T-helper 17 cell (primary cell): ENCODE measurements around the gene PDZD7. TPM values are rescaled to one million over a fixed set of nuclear protein-coding genes. Genes with fewer than 3 reads are reported as not detected.
A peak's percentile ranks its signal among the peaks of the same experiment; 100 is the strongest.

Experiments used
- ATAC-seq: fragments of 150-1000 bp; cut with Tn5 transposase; 2 replicates; pipeline ENCODE4 v1.10.0; 2021; ENCODE audit warnings: mild to moderate bottlenecking, moderate library complexity
- DNase-seq, 3 donors: peaks; one replicate each; pipeline versions ENCODE4 v3.0.0 to v3.0.0-alpha.2; 2020 to 2021
- H3K9me3 ChIP-seq: one replicate; pipeline ENCODE4 v1.7.0; 2013; ENCODE audit warnings: low read length, mild to moderate bottlenecking; ENCODE audit not compliant: control insufficient read depth, poor library complexity, severe bottlenecking
- H3K27ac Mint-ChIP-seq: one replicate; pipeline ENCODE4 v1.8.0; 2022; ENCODE audit warnings: mild to moderate bottlenecking, moderate library complexity, mixed read lengths
- H3K27me3 Mint-ChIP-seq: one replicate; pipeline ENCODE4 v1.8.0; 2022; ENCODE audit warnings: mixed read lengths
- H3K36me3 Mint-ChIP-seq: one replicate; pipeline ENCODE4 v1.8.0; 2022; ENCODE audit warnings: low read depth, mixed read lengths
- H3K4me1 Mint-ChIP-seq: one replicate; pipeline ENCODE4 v1.8.0; 2022; ENCODE audit warnings: mild to moderate bottlenecking, mixed read lengths
- H3K4me3 Mint-ChIP-seq: one replicate; pipeline ENCODE4 v1.8.0; 2022; ENCODE audit warnings: mild to moderate bottlenecking, moderate library complexity, mixed read lengths
- total RNA-seq, 4 donors: library from RNA in 2 of 4; stranded (reverse) in 2 of 4; gene quantifications; one replicate each; pipeline ENCODE4 v1.2.3 and lab custom pipeline; 2022 to 2026

The PDZD7 gene
- total RNA-seq, 2 donors from 2014 or later, result 0.65 to 1.1 TPM

GRCh38 chr10:101030496-101031127, 317 bp downstream of the PDZD7 start:
- H3K27me3 Mint-ChIP-seq, result peaks cover 12% of the 10 kb centered on the region
- peaks cover 24% of the 10 kb centered on the region for H3K4me1 Mint-ChIP-seq
- no peaks in the 10 kb centered on the region for H3K9me3 ChIP-seq
- H3K36me3 Mint-ChIP-seq, result peaks cover 3% of the 10 kb centered on the region
- H3K4me3 Mint-ChIP-seq, result peak overlapping the region; percentile 97
- H3K27ac Mint-ChIP-seq, result peak overlapping the region; percentile 95
- ATAC-seq (no peak), DNase-seq (no peak)

- peaks cover 3% of the 10 kb centered on the region for H3K36me3 Mint-ChIP-seq
- ATAC-seq, result no peak
- peaks cover 24% of the 10 kb centered on the region for H3K4me1 Mint-ChIP-seq
- no peak overlapping the region for H3K27ac Mint-ChIP-seq
- no peak for DNase-seq
- no peaks in the 10 kb centered on the region for H3K9me3 ChIP-seq
- H3K4me3 Mint-ChIP-seq, result no peak overlapping the region
- peaks cover 12% of the 10 kb centered on the region for H3K27me3 Mint-ChIP-seq
Observed at GRCh38 chr10:101029520-101030295, 1.2 kb downstream of the PDZD7 start.

GRCh38 chr10:101028446-101029337, 2.2 kb downstream of the PDZD7 start:
- no peak for ATAC-seq
- peaks cover 12% of the 10 kb centered on the region for H3K27me3 Mint-ChIP-seq
- H3K4me3 Mint-ChIP-seq, result no peak overlapping the region

GRCh38 chr10:101027106-101027720, 3.7 kb downstream of the PDZD7 start:
- no peak for ATAC-seq
- no peak overlapping the region for H3K27ac Mint-ChIP-seq
- peaks cover 12% of the 10 kb centered on the region for H3K27me3 Mint-ChIP-seq
- peaks cover 10% of the 10 kb centered on the region for H3K4me1 Mint-ChIP-seq
- H3K36me3 Mint-ChIP-seq, result no peaks in the 10 kb centered on the region
- DNase-seq, result no peak
- H3K9me3 ChIP-seq, result no peaks in the 10 kb centered on the region
- H3K4me3 Mint-ChIP-seq, result no peak overlapping the region

More at GRCh38 chr10:101028446-101029337, 2.2 kb downstream of the PDZD7 start:
- Mint-ChIP-seq H3K27ac (no peak overlapping the region), H3K4me1 (peaks cover 23% of the 10 kb centered on the region), H3K36me3 (peaks cover 3% of the 10 kb centered on the region)
- no peaks in the 10 kb centered on the region for H3K9me3 ChIP-seq
- DNase-seq, result no peak

- H3K36me3 Mint-ChIP-seq, result peaks cover 3% of the 10 kb centered on the region
- no peaks in the 10 kb centered on the region for H3K9me3 ChIP-seq
- H3K27ac Mint-ChIP-seq, result no peak overlapping the region
- no peak for ATAC-seq
- peaks cover 30% of the 10 kb centered on the region for H3K27me3 Mint-ChIP-seq
- no peak overlapping the region for H3K4me3 Mint-ChIP-seq
- peaks cover 2% of the 10 kb centered on the region for H3K4me1 Mint-ChIP-seq
- DNase-seq, result no peak
Observed at GRCh38 chr10:101022967-101023705, 7.8 kb downstream of the PDZD7 start.

GRCh38 chr10:101021692-101022251, 9.2 kb downstream of the PDZD7 start:
- Mint-ChIP-seq H3K27ac (no peak overlapping the region), H3K36me3 (peaks cover 3% of the 10 kb centered on the region), H3K27me3 (peaks cover 32% of the 10 kb centered on the region), H3K4me1 (peaks cover 2% of the 10 kb centered on the region), H3K4me3 (no peak overlapping the region)
- H3K9me3 ChIP-seq, result no peaks in the 10 kb centered on the region
- ATAC-seq (no peak), DNase-seq (no peak)

- peaks cover 6% of the 10 kb centered on the region for H3K36me3 Mint-ChIP-seq
- no peak overlapping the region for H3K27ac Mint-ChIP-seq
- peaks cover 2% of the 10 kb centered on the region for H3K4me1 Mint-ChIP-seq
- DNase-seq (no peak), ATAC-seq (no peak)
- no peaks in the 10 kb centered on the region for H3K9me3 ChIP-seq
- no peak overlapping the region for H3K4me3 Mint-ChIP-seq
- peaks cover 37% of the 10 kb centered on the region for H3K27me3 Mint-ChIP-seq
Observed at GRCh38 chr10:101021239-101021638, 9.7 kb downstream of the PDZD7 start.

GRCh38 chr10:101020427-101021075, 10.4 kb downstream of the PDZD7 start:
- no peaks in the 10 kb centered on the region for H3K9me3 ChIP-seq
- peaks cover 2% of the 10 kb centered on the region for H3K4me1 Mint-ChIP-seq
- DNase-seq (no peak), ATAC-seq (no peak)
- peaks cover 8% of the 10 kb centered on the region for H3K36me3 Mint-ChIP-seq
- H3K4me3 Mint-ChIP-seq, result no peak overlapping the region
- H3K27ac Mint-ChIP-seq, result no peak overlapping the region
- H3K27me3 Mint-ChIP-seq, result peaks cover 42% of the 10 kb centered on the region

- DNase-seq (no peak), ATAC-seq (no peak)
- H3K4me3 Mint-ChIP-seq, result peak overlapping the region; percentile 68
- H3K9me3 ChIP-seq, result no peaks in the 10 kb centered on the region
- H3K27ac Mint-ChIP-seq, result no peak overlapping the region
- peaks cover 52% of the 10 kb centered on the region for H3K27me3 Mint-ChIP-seq
- peaks cover 8% of the 10 kb centered on the region for H3K36me3 Mint-ChIP-seq
- peaks cover 5% of the 10 kb centered on the region for H3K4me1 Mint-ChIP-seq
Observed at GRCh38 chr10:101019440-101019703, 11.6 kb downstream of the PDZD7 start.

- DNase-seq (peak; percentile 47 to 69 (median 51)), ATAC-seq (peak; percentile 79)
- peaks cover 8% of the 10 kb centered on the region for H3K4me1 Mint-ChIP-seq
- peaks cover 8% of the 10 kb centered on the region for H3K36me3 Mint-ChIP-seq
- H3K27ac Mint-ChIP-seq, result no peak overlapping the region
- no peaks in the 10 kb centered on the region for H3K9me3 ChIP-seq
- peaks cover 52% of the 10 kb centered on the region for H3K27me3 Mint-ChIP-seq
- H3K4me3 Mint-ChIP-seq, result no peak overlapping the region
Observed at GRCh38 chr10:101018600-101019439, 12.1 kb downstream of the PDZD7 start.

- no peak overlapping the region for H3K27ac Mint-ChIP-seq
- peaks cover 8% of the 10 kb centered on the region for H3K36me3 Mint-ChIP-seq
- ATAC-seq (no peak), DNase-seq (no peak)
- H3K9me3 ChIP-seq, result no peaks in the 10 kb centered on the region
- H3K4me3 Mint-ChIP-seq, result no peak overlapping the region
- H3K4me1 Mint-ChIP-seq, result peaks cover 12% of the 10 kb centered on the region
- peaks cover 56% of the 10 kb centered on the region for H3K27me3 Mint-ChIP-seq
Observed at GRCh38 chr10:101018118-101018599, 12.8 kb downstream of the PDZD7 start.
